ENCODE data around the gene TOE1.

The TOE1 gene

DNA sequence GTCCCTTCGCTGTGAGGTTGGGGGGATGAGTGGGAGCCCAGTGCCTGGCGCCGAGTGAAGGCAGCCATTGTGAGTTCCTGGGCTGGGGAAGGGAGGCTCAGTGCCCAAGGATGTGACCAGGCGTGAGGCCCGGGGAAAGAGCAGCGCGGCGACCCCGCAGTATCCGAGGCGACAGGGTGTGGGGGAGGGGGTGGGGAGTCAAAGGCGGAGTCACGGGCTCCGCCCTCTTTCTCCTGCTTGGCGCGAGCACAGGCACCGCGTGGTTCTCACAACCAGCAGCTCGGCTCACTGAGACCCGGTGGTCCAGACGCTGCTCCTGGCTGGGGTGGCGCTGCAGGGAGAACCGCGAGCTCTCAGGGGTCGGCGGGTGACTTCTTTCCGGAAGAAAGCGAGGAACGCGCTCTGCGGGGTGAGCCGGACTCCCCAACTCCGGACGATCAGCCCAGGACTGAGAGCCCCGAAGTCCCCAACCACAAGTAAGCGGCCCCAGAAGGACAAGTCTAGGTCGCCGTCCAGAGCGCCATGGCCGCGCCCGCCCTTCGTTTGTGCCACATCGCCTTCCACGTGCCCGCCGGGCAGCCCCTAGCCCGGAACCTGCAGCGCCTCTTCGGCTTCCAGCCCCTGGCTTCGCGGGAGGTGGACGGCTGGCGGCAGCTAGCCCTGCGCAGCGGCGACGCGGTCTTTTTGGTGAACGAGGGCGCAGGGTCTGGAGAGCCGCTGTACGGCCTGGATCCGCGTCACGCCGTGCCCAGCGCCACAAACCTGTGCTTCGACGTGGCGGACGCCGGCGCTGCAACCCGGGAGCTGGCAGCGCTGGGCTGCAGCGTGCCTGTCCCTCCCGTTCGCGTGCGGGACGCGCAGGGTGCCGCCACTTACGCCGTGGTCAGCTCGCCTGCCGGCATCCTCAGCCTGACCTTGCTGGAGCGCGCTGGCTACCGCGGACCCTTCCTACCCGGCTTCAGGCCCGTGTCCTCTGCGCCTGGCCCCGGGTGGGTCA lies 13.0 kb upstream of the TOE1 start, which contains the start of gene HPDL:
HPDL (plus strand) TSS at position 269 of the 997 bp plus-strand sequence; CDS start at position 523, 254 bp downstream.
- peak; percentile 57 for DNase-seq

DNA sequence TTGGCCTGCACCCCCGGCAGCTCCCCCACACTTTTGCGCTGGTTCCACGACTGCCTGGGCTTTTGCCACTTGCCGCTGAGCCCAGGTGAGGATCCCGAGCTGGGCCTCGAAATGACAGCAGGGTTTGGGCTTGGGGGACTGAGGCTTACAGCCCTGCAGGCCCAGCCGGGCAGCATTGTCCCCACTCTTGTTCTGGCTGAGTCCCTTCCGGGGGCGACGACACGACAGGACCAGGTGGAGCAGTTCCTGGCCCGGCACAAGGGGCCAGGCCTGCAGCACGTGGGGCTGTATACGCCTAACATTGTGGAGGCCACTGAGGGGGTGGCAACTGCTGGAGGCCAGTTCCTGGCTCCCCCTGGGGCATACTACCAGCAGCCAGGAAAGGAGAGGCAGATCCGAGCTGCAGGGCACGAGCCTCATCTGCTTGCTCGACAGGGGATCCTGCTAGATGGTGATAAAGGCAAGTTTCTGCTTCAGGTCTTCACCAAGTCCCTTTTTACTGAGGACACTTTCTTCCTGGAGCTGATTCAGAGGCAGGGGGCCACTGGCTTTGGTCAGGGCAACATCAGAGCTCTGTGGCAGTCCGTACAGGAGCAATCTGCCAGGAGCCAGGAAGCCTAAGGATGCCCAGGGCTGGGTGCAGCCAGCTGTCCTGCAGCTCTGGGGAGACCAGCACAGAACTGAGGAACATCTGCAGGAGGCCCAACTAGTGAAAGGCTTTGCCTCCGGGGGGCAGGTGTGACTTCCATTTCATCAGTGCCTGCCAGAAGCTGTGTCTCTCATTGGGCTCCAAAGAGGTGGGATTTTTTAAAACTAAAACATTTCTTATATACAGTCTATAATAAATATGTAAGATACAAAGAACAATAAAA lies 12.1 kb upstream of the TOE1 start:
- DNase-seq, result no peak

DNA sequence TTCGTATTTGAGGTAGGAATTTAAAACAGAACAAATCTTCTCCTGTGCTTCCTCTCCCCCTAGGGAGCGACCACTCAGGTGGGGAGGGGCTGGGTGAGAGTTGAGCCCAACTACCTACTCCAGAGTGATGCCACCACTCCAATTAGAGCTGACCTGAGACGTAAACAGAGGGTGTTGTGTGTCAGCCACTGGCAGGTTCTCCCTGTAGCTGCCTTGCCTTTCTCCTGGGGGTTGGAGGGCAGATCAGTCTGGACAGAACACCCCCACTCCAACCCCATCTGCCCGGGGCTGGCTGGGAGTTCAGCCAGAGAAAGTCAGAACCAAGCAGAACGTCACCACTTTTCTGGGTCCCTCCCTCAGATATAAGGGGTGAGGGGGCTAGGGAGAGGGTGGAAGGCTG lies 11.3 kb upstream of the TOE1 start:
- DNase-seq, result no peak

DNA sequence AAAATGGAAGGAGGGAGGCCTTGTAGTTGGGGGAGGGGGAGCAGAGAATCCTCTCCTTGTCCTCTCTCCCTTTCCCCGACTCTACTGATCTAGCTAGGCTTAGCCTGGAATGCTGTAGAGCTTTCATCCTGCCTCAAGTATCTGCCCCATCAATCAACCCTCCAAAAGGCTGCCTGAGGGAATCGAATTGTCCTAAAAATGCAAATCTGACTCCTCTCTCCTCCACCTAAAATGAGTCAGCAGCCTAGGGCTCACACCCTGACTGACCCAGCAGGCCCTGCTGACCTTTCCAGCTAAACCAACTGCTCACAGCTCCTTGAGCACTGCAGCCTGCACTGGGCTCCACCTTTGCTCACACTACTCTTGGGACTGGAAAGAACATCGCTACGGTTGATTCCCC lies 10.5 kb upstream of the TOE1 start:
- no peak for DNase-seq

DNA sequence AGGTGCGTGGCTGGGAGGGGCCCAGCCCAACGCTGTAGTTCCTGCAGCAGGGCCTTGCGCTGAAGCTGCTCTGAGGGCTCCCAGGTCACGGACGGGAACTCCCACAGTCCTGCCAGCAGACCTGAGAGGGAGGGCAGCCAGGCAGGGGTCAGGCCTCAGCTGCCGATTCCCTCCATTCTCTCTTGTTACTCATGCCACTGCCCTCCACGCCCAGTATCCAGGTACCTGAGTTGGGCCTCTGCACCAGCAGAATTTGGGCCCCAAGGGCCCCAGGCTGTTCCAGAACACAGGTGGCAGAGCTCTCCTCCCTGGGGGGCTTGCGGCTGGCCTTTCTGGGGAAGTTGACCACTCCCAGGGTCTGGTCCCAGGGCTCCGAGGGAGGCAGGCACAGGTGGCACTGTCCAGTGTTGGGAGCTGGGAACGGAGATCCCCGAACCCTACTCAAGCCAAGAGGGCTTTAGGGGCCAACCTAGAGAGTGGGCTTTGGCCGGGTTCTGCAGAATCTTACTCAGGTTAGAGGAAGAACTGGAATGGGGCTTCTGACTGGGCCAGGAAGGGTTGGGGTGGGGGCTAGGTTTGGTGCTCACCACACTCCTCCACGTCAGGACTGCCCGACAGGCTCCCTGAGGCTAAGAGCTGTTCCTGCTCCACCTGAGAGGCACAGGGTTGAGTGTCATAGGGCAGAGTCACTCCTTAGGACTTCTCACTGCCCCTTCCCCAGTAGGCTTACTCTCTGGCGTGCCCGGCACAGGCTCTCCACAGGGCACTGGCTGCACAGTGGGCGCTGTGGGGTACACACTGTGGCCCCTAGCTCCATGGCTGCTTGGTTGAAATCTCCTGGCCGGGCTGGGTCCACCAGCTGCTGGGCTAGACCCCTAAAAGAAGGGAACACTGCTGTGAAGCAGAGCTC lies 8.3 kb upstream of the TOE1 start:
- DNase-seq, result no peak

DNA sequence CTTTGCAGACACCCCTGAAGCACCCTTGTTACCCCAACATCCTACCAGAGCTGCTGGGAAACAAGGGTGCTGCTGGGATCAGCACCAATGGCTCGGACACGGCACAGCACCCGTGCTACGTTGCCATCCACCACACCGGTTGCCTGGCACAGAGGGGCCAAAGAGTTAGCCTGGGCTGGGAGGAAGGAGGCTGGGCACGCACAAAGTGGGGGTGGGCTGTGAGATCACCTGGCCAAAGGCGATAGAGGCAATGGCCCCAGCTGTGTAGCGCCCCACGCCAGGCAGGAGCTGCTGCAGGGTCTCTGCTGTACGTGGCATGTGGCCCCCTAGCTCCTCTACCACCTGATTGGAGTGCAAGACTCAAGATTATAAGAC lies 7.6 kb upstream of the TOE1 start:
- DNase-seq, result no peak

DNA sequence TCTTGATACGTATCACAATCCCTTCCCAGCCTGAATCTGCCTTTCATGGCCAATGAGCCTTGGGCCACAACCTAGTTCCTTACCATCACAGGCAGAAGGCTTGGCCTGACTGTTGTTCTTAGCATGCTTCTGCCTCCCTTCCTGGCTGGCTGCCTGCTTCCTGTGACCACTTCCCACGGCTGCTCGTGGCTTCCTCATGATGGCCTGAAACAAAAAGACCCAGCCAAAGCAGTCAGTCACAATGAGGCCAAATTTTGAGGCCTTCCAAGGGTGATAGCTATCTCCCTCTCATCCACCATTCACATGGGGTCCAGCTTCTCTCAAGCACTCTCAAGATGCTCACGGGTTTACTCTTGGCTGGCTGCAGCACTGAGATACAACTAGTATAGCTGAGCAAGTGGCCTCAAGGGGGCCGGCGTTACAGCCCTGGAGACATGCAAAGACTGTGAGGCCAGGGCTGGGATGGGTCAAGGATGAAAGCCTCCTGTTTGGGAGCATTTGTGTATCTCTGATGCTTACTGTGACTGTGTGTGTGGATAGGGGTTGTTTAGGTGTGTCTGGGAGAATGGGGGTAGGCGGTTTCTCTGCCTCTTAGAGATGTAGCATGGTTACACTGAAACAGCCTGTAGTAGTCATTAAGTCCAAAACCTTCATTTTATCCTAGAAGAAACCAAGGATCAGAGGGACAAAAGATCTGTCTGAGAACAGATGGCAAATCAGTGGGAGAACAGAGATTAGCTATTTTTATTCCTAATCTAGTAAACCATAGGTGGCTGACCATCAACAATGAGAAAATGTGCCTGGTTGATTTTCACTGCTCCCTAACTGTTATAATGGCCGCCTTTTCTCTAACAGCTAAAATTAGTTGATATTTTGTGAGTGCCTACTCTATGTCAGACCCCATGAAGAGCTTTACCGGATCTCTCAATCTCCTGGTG lies 5.4 kb upstream of the TOE1 start:
- DNase-seq, result no peak

DNA sequence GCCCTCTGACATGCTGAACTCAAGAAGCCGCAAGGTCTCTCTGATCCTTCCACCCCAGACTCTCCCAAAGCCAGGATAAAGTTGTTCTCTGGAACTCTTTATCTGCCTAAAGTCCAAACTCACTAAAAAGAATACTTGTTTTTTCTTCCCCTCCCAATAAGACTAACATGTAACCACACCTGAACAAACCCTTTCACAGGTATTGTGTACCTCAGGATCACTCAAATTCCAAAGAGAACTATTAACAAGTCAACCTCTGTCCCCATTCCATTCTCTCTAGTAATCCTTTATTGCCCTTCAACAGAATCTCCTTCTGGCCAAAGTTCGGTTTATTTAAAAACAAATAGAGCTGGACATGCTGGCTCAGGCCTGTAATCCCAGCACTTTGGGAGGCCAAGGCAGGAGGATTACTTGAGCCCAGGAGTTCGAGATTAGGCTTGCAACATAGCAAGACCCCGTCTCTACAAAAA lies 4.1 kb upstream of the TOE1 start:
- no peak for DNase-seq

DNA sequence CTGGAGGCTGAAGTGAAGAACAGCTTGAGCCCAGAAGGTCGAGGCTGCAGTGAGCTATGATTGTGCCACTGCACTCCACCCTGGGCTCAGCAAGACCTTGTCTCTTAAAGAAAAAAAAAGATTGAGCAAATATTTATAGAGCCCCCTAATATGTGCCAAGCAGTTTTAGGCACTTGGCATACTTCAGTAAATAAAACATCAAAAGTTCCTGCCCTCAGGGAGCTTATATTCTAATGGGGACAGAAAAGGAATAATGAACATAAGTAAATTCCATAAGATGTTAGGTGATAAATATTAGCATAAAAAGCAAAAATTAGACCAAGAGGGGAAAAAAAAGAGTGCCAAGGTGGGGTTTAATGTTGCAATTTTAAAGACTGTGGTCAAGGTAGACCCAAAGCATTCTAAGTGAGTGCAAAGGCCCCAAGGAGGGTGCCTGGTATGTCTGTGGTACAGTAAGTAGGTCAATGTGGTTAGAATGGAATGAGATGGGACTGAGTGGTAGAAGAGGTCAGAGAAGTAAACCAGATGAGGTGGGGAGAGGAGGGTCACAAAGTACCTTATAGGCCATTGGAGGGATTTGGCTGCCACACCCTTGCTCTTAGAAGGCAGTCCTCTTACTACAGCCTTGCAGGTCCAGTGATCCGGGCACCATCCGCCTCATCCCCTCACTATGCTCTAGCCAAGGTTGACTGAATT lies 2.2 kb upstream of the TOE1 start:
- no peak for DNase-seq

DNA sequence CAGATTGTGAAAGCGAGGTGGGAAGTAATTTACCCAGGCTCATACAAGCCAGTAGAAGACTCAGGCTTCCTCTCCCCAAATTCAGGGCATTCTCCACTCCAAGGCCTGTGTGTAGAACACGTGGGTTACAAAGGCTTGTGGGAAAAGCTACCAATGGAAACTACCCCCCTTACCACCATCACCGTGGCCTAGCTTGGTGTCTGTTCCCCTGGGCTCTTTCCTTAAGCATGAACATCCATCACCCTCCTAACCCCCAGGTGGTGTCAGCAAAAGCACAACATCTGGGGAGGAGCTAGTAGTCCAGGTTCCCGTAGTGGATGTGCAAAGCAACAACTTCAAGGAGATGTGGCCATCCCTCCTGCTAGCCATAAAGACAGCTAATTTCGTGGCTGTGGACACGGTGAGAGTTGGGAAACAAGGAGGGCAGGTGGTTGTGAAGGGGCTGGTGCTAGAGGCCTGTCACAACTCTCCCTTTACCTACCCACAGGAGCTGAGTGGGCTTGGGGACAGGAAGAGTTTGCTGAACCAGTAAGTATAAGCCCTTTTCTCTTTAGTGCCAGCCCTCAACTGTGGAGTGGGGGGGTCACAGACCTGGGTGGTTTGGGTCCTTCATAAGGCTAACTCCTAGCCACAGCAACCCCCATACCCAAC lies 971 bp downstream of the TOE1 start:
- DNase-seq, result no peak

DNA sequence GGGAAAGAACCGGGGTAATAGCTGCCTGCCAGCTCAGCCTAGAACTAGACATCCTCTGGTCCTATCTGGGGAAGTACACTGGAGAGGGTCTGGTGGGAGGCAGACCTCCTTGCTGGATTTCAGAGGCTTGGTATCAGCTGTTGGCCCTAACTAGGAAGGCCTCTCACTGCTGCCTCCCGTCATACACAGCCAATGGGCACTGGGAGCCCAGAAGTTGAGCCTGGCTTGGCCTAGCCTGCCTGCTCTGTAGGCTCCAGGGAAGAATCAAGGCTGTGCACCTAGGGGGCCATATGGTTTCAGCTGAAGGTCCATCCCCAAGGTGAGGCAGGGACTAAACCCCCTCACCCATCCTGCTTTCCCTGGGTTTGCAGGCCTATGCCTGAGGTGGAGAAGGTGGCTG lies 4.5 kb downstream of the TOE1 start:
- no peak for DNase-seq

DNA sequence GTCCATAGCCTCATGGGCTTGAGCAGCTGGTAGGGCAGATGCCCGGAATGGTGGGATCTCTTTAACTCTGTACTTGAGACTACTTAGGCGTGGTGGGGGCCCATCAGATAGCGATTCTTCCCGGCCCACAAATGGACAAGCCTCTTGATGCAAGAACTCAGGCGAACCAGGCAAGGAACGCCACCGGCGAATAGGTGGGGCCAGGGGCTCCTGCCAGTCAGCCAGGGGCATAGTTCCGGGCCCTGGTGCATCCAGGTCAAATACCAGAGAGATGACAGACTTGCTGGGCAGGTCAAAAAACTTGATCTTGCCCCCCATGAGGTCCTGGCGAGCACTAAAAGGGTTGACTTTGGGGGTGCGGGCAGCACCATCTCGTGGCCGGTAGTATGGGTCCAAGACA lies 5.0 kb downstream of the TOE1 start:
- no peak for DNase-seq

DNA sequence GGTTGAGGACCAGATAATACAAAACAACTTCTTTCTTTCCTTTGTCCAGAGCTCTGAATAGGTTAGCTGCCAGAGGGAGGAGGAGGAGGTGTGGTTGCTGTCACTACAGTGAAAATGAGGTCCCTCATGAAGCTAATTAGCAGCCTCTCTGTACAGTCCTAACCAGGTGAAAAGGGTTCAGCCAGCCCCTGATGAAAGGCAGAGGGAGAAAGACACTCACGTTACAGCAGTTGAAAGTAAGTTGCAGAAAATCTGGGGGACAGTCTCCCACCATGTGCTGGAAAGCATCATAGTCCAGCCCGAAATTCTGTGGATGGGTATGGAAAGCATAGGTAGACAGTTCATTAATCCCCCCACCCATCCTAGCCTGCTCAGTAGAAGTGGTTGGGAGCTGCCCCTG lies 6.5 kb downstream of the TOE1 start:
- no peak for DNase-seq

DNA sequence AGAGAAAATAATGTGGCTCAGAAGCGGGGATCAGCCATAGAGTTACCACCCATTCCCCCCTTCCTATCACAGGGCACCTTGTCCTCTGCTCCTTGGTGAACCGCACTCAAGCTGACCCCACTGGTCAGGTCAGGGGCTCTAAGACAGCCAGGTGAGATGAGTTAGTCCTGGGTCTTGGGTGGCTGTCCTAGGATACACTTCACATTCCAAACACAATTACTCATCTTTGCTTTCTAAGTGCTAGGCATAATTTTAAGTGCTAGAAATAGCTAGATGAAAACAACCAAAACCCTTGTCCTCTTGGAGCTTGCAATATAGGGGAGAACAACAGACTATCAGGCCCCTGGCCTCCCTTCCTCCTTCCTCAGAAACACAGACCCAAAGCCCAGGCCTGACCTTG lies 8.1 kb downstream of the TOE1 start:
- DNase-seq, result no peak

DNA sequence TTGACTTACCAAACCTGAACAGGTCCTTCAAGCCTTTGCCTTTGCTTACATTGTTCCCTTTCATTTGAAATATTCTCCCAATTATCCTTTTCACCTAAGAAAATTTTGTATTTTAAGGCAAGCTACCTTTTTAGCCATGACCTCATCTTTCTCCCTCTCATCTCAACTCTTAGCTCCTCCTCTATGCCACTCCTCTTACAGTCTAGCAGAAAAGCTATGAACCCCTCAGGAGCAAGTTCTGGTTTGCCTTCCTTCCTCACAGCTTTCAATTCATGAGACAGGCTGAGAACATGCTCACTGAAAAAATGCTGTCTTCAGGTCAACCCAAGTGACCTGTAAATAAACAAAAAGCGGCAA lies 8.6 kb downstream of the TOE1 start:
- DNase-seq, result no peak

DNA sequence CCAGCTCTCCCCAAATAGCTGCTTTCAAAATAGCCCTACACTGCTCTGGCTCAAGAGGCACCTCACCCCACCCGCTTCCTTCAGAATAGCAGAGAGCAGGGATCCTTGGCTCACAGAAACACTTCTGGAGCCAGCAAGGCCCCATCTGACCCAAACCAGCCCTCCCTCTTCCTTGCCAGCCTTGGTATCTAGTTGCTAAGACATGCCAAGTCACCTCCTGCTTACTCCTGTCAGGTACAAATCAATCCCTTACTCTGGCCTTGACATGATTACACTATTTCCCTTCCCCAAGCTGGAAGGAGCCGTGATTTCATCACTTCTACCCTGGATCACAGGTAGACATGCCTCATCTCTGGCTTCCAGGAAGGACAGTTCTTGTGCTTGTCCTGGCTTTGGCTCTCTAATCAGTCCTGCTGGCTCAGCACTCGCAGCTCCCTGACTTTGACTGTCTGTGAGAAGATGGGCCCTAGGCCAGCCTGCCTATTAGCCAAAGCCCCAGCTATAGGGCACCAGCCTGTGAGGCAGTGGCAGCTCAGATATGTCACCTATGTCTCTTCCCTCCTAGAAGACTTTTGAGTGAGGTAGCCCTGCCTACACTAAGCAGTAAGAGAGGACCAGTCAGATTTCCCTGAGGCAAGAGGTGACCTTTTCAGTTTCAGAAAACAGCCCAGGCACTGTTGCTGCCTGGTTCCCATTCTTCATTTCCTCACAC lies 9.2 kb downstream of the TOE1 start:
- DNase-seq, result no peak

DNA sequence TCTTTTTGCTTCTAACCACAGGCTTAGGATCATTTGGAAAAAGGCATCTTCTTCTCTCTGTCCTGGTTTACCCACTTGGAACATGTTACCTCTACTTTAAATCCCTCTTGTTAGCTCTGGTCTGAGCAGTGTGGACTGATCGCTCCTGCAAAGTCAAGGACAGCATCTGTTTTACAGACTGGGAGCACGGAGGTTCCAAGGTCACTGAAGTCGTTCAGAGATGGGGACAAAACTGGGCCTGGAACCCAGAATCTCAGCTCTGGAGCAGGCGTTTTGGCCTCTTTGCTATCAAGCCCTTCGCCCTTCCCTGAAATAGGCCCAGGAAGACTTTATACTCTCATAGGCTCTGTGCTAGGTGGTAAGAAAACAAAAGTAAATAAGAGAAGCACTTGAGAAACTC lies 11.5 kb downstream of the TOE1 start:
- no peak for DNase-seq

DNA sequence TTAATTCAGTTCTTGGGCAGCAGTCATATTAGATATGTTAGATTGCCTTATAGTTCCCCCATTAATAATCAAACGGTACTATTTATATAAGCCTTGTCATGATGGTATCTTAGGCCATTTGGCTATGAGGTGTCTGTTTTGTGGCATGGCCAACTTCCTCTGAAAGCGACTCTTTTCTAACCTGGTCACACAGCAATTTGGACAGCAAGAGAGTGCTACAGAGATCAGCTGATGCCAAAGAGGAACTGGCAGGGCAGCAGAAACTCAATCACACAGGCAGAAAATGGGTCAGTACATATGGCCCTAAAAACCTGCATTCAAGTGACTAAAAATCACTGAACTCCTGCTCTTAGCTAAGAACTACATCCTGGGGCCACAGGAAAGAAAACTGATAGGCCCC lies 13.7 kb downstream of the TOE1 start:
- DNase-seq, result no peak

DNA sequence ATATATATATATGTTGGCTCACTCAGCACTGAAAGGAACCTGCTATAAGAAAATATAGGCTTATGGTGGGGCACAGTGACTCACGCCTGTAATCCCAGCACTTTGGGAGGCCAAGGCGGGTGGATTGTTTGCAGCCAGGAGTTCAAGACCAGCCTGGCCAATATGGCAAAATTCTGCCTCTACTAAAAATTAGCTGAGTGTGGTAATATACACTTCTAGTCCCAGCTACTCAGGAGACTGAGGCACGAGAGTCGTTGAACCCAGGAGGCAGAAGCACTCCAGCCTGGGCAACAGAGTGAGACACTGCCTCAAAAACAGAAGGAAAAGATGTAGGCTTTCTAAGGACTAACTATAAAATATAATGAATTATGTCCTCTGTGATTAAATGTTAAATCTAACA lies 14.9 kb downstream of the TOE1 start:
- no peak for DNase-seq

DNA sequence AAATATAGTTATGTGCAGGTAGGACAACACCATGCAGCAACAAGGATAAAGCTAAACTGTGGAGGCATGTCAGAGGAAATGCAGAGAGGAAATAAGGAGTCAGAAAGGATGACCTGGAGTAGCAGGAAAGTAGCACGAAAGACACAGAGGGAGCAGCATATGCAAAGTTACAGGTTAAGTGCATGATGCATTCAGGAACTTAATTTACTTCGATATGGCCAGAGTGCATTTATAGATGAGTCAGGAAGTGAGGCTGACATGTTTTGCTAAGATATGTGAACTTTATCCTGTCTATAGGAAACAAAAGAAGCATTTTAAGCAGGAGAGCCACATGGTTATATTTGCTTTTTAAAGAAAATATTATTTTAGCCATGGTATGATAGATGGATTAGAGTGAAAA lies 15.7 kb downstream of the TOE1 start:
- no peak for DNase-seq
